ENCODE measurements around the gene TNK2. TPM values are rescaled to one million over a fixed set of nuclear protein-coding genes. Genes with fewer than 3 reads are reported as not detected.

TNK2 gene
- total and polyA plus RNA-seq, 2 experiments from 2014 or later, result 3.2 to 12.3 TPM

- 58 to 71% methylated on average over 8 of the region's 8 CpGs for WGBS, 2 experiments (ENCODE audit: low coverage in 1 of 2, low lambda C conversion rate in 2 of 2, missing lambda C conversion rate in 2 of 2)
- Histone ChIP-seq H3K27me3 (replicated peaks; ENCODE audit: insufficient read depth) (no peaks in the 10 kb centered on the region), H3K79me2 (ENCODE audit: insufficient read depth) (peaks cover 50% of the 10 kb centered on the region), H2AFZ (no peak overlapping the region), H3K4me2 (ENCODE audit: unreplicated experiment) (no peak overlapping the region), H3K4me3 (no peak overlapping the region), H3K9ac (no peak overlapping the region), H3F3A (ENCODE audit: insufficient read depth) (peaks cover 5% of the 10 kb centered on the region; the same call in 1 of the 2 replicates), H3K9me3 (ENCODE audit: low read depth) (no peaks in the 10 kb centered on the region), H3K36me3 (ENCODE audit: low read depth) (no peaks in the 10 kb centered on the region), H3K4me1 (ENCODE audit: insufficient read depth) (peaks cover 34% of the 10 kb centered on the region), H4K20me1 (ENCODE audit: insufficient read depth) (no peaks in the 10 kb centered on the region), H3K9me2 (ENCODE audit: insufficient read depth) (no peaks in the 10 kb centered on the region), H3K27ac (no peak overlapping the region)
- in situ Hi-C loops (cut with MboI), result no loop called here
- TF ChIP-seq EZH2phosphoT487 (IDR thresholded peaks at IDR 0.05; ENCODE audit: insufficient read depth, low read depth), result no peak
- no peak for TF ChIP-seq EZH2 (IDR thresholded peaks at IDR 0.05; ENCODE audit: insufficient read depth, poor library complexity, severe bottlenecking)
- DNase-seq, result no peak
These were observed 18.5 kb downstream of the TNK2 start for GRCh38 chr3:195889870-195890295.

- Histone ChIP-seq H3K4me1 (ENCODE audit: insufficient read depth) (peaks cover 32% of the 10 kb centered on the region), H3K4me2 (ENCODE audit: unreplicated experiment) (no peak overlapping the region), H3F3A (ENCODE audit: insufficient read depth) (peaks cover 4% of the 10 kb centered on the region; the same call in 1 of the 2 replicates), H3K36me3 (ENCODE audit: low read depth) (no peaks in the 10 kb centered on the region), H3K9me2 (ENCODE audit: insufficient read depth) (no peaks in the 10 kb centered on the region), H3K27ac (no peak overlapping the region), H4K20me1 (ENCODE audit: insufficient read depth) (no peaks in the 10 kb centered on the region), H3K9me3 (ENCODE audit: low read depth) (no peaks in the 10 kb centered on the region), H3K4me3 (no peak overlapping the region), H2AFZ (no peak overlapping the region), H3K27me3 (replicated peaks; ENCODE audit: insufficient read depth) (no peaks in the 10 kb centered on the region), H3K79me2 (ENCODE audit: insufficient read depth) (peaks cover 48% of the 10 kb centered on the region), H3K9ac (no peak overlapping the region)
- no peak for TF ChIP-seq EZH2phosphoT487 (IDR thresholded peaks at IDR 0.05; ENCODE audit: insufficient read depth, low read depth)
- TF ChIP-seq EZH2 (IDR thresholded peaks at IDR 0.05; ENCODE audit: insufficient read depth, poor library complexity, severe bottlenecking), result no peak
- in situ Hi-C loops (cut with MboI), result no loop called here
- 84 to 86% methylated on average over 26 of the region's 26 CpGs for WGBS, 2 experiments (ENCODE audit: low coverage in 1 of 2, low lambda C conversion rate in 2 of 2, missing lambda C conversion rate in 2 of 2)
- DNase-seq, result no peak
These were observed 19.1 kb downstream of the TNK2 start for GRCh38 chr3:195888981-195889869.

GRCh38 chr3:195888311-195888761 lies 20.0 kb downstream of the TNK2 start:
- no peaks in the 10 kb centered on the region for H3K27me3 ChIP-seq (replicated peaks; ENCODE audit: insufficient read depth)
- H3K4me2 ChIP-seq (ENCODE audit: unreplicated experiment), result no peak overlapping the region
- no peaks in the 10 kb centered on the region for H4K20me1 ChIP-seq (ENCODE audit: insufficient read depth)
- WGBS, 2 experiments (ENCODE audit: low coverage in 1 of 2, low lambda C conversion rate in 2 of 2, missing lambda C conversion rate in 2 of 2), result 80 to 86% methylated on average over 16 to 18 of the region's 18 CpGs
- TF ChIP-seq EZH2phosphoT487 (IDR thresholded peaks at IDR 0.05; ENCODE audit: insufficient read depth, low read depth), result no peak
- TF ChIP-seq EZH2 (IDR thresholded peaks at IDR 0.05; ENCODE audit: insufficient read depth, poor library complexity, severe bottlenecking), result no peak
- H3F3A ChIP-seq (ENCODE audit: insufficient read depth), result no peaks in the 10 kb centered on the region
- no peak overlapping the region for H2AFZ ChIP-seq
- no peak overlapping the region for H3K4me3 ChIP-seq
- no peak for DNase-seq
- in situ Hi-C loops (cut with MboI), result no loop called here
- no peaks in the 10 kb centered on the region for H3K36me3 ChIP-seq (ENCODE audit: low read depth)
- no peak overlapping the region for H3K27ac ChIP-seq
- no peaks in the 10 kb centered on the region for H3K9me2 ChIP-seq (ENCODE audit: insufficient read depth)
- peaks cover 39% of the 10 kb centered on the region for H3K79me2 ChIP-seq (ENCODE audit: insufficient read depth)
- no peak overlapping the region for H3K9ac ChIP-seq
- no peaks in the 10 kb centered on the region for H3K9me3 ChIP-seq (ENCODE audit: low read depth)
- H3K4me1 ChIP-seq (ENCODE audit: insufficient read depth), result peaks cover 24% of the 10 kb centered on the region

DNA sequence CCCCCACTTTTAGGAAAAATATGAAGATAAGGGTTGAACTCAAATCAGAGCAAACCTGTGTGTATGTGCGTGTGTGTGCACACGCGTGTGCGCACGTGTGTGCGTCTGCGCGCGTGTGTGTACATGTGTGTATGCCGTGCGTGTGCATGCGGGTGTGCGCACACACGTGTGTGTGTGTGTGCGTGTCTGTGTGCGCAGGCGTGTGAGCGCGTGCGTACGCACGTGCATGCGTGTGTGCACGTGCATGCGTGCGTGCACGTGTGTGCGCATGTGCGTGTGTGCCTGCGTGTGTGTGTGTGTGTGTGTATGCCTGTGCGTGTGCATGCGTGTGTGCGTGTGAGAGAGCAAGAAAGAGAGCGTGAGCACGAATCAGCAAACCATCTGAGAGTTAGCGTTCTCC lies 20.7 kb downstream of the TNK2 start:
- H3K27ac ChIP-seq, result no peak overlapping the region
- WGBS, 2 experiments (ENCODE audit: low coverage in 1 of 2, low lambda C conversion rate in 2 of 2, missing lambda C conversion rate in 2 of 2), result 93 to 97% methylated on average over 34 to 36 of the region's 36 CpGs
- H3K9ac ChIP-seq, result no peak overlapping the region
- no peaks in the 10 kb centered on the region for H4K20me1 ChIP-seq (ENCODE audit: insufficient read depth)
- no peak for DNase-seq
- H3K79me2 ChIP-seq (ENCODE audit: insufficient read depth), result peaks cover 33% of the 10 kb centered on the region
- H3K4me2 ChIP-seq (ENCODE audit: unreplicated experiment), result no peak overlapping the region
- H3F3A ChIP-seq (ENCODE audit: insufficient read depth), result no peaks in the 10 kb centered on the region
- no peak for TF ChIP-seq EZH2 (IDR thresholded peaks at IDR 0.05; ENCODE audit: insufficient read depth, poor library complexity, severe bottlenecking)
- TF ChIP-seq EZH2phosphoT487 (IDR thresholded peaks at IDR 0.05; ENCODE audit: insufficient read depth, low read depth), result no peak
- H3K9me2 ChIP-seq (ENCODE audit: insufficient read depth), result no peaks in the 10 kb centered on the region
- H3K9me3 ChIP-seq (ENCODE audit: low read depth), result no peaks in the 10 kb centered on the region
- no peaks in the 10 kb centered on the region for H3K36me3 ChIP-seq (ENCODE audit: low read depth)
- H3K4me1 ChIP-seq (ENCODE audit: insufficient read depth), result peaks cover 18% of the 10 kb centered on the region
- no peak overlapping the region for H3K4me3 ChIP-seq
- in situ Hi-C loops (cut with MboI), result no loop called here
- H2AFZ ChIP-seq, result no peak overlapping the region
- no peaks in the 10 kb centered on the region for H3K27me3 ChIP-seq (replicated peaks; ENCODE audit: insufficient read depth)

All from GM23248 (cell line).